Activated T-cell treated with anti-CD3 and anti-CD28 coated beads, Interleukin-2, amount 50 U/mL, for 4 hours (primary cell): Measurements from ENCODE around the gene LRCH4. TPM values are rescaled to one million over a fixed set of nuclear protein-coding genes. Genes with fewer than 3 reads are reported as not detected.

Experiments used
- ATAC-seq, 2 donors: fragments of 200-7000 bp; cut with Tn5 transposase; one replicate each; pipeline ENCODE4 v1.10.0; 2021
- DNase-seq: peaks from one replicate; pipeline ENCODE4 v3.0.0-alpha.2; 2020
- H3K27me3 Mint-ChIP-seq: one replicate; pipeline ENCODE4 v1.8.0; 2021; ENCODE audit warnings: low read depth, mixed read lengths
- H3K36me3 Mint-ChIP-seq: one replicate; pipeline ENCODE4 v1.8.0; 2022; ENCODE audit warnings: mixed read lengths; ENCODE audit not compliant: insufficient read depth
- H3K4me1 Mint-ChIP-seq: one replicate; pipeline ENCODE4 v1.8.0; 2021; ENCODE audit warnings: low read depth, mixed read lengths
- H3K4me3 Mint-ChIP-seq: one replicate; pipeline ENCODE4 v1.8.0; 2021; ENCODE audit warnings: mild to moderate bottlenecking, moderate library complexity, mixed read lengths
- H3K9me3 Mint-ChIP-seq: one replicate; pipeline ENCODE4 v1.8.0; 2021; ENCODE audit warnings: mixed read lengths
- total RNA-seq, 3 donors: library from RNA; stranded (reverse); gene quantifications; one replicate each; pipeline ENCODE4 v1.2.1, GENCODE V29; 2021

Gene LRCH4
- total RNA-seq, 3 donors from 2014 or later: 69.3 to 75.5 (median 73.1) TPM

DNA sequence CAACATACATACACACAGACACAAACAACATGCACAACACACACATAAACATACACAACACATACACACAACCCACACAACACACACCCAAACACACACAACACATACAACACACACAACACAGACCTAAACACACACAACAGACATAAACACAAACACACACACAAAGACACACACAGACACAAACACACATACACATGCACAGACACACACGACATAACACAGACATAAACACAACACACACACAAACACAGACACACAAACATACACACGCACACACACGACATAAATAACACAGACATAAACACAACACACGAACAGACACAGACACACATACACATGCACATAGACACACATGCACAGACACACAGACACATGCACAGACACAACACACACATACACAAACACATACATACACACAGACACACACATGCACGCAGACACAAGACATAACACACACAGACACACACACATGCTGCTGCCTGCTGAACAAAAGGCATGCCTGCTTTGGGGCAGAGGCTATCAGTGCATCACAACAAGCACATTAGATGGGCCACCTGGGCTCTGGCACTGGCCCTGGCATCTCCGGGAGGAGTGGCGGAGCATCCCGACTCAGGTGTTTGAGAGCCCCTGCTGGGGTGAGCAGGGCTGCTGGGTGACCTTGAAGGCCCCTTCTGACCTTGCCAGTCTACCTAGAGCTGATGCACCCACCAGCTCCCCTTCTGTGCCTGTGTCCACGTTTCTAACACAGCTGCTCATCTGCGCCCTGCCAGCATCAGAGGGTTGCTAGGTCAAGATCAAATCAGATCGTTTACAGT lies 5.3 kb downstream of the LRCH4 start:
- DNase-seq: no peak
- ATAC-seq: no peak
- H3K4me1 Mint-ChIP-seq: peaks cover 34% of the 10 kb centered on the region
- peaks cover 10% of the 10 kb centered on the region for H3K36me3 Mint-ChIP-seq
- no peak overlapping the region for H3K4me3 Mint-ChIP-seq
- H3K27me3 Mint-ChIP-seq: no peaks in the 10 kb centered on the region
- H3K9me3 Mint-ChIP-seq: no peaks in the 10 kb centered on the region

DNA sequence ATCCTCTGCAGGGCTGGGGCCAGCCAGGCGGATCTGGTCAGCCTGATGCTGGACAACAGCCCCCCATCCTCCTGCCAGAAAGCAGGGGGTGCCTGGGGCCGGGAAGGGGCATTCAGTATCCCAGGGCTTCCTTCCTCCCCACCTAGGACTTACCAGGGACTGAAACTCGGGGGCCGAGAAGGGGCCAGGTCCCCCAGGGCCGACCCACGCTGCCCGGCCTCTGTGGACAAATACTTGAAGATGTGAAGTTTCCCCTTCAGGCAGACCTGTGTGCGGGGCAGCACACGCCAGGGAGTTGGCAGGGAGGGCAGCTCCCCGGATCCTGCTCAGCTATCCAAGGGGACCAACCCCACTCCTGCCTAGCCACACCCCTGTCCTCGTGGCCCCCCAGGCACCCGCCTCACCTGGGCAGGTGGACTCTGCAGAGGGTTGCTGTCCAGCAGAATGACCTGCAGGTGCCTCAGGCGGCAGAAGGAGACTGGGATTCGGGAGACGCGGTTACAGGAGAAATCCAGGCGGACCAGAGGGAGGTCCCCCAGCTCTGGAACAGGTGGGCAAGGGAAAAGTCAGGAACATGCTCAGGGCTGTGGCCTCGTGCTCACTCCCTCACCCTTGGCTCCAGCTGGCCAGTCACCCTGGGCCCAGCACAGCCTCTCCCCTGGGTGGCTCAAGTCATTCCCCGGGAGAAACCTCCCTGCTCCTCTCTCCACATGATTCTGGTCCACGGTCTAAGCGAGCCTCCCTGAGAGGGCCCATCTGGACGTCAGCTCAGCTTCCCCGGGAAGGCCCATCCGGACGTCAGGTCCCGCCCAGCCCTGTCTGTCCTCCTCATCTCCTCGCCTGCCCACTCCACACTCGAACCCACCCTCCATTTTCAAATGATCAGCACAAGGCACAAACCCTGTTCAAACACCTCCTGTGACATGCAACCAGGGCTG lies 7.4 kb downstream of the LRCH4 start:
- no peak for DNase-seq
- Mint-ChIP-seq H3K9me3 (no peaks in the 10 kb centered on the region), H3K4me3 (no peak overlapping the region), H3K4me1 (peaks cover 17% of the 10 kb centered on the region), H3K27me3 (no peaks in the 10 kb centered on the region), H3K36me3 (peaks cover 10% of the 10 kb centered on the region)
- ATAC-seq: no peak

DNA sequence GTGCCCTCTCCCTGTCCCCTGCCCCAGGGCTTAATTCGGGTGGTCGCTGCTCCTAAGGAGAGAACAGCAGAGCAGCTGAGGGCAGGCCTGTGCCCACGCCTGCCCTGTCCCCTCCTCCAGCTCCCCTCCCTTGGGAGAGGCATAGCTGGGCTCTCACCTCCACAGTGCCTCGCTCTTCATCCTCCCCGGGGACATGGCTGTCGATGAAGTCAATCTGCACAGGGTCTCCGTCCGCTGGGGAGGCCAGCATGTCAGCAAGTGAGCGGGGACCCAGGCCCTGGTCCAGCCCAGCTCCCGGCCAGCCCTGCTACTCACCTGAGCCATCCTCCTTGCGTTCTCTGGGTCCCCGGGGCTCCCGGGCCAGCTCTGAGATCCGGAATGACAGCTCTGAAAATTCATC lies 8.4 kb downstream of the LRCH4 start:
- Mint-ChIP-seq H3K9me3 (no peaks in the 10 kb centered on the region), H3K4me1 (peaks cover 6% of the 10 kb centered on the region), H3K4me3 (no peak overlapping the region), H3K36me3 (peaks cover 10% of the 10 kb centered on the region), H3K27me3 (no peaks in the 10 kb centered on the region)
- DNase-seq (no peak), ATAC-seq (no peak)

DNA sequence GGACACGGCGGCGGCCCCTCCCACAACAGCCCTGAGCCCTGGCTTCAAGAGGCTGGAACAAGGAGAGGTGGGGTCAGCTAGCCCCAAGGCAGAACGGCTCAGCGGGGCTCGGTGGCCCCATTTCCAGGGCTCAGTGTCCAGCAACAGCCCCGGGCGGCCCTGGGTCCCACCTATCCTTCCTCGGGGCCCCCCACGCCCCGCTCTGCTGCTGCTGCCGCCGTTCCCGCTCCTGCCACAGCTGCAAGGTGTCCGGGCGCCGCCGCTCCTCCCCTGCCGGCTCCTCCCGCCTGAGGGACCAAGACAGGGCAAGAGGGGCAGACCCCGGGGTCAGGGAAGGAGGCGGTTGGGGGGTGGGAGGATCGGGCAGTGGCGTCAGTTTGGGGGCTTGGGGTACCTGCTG lies 8.8 kb downstream of the LRCH4 start:
- no peak for DNase-seq
- Mint-ChIP-seq H3K4me3 (no peak overlapping the region), H3K36me3 (peaks cover 10% of the 10 kb centered on the region), H3K4me1 (peaks cover 3% of the 10 kb centered on the region), H3K9me3 (no peaks in the 10 kb centered on the region), H3K27me3 (no peaks in the 10 kb centered on the region)
- no peak for ATAC-seq

DNA sequence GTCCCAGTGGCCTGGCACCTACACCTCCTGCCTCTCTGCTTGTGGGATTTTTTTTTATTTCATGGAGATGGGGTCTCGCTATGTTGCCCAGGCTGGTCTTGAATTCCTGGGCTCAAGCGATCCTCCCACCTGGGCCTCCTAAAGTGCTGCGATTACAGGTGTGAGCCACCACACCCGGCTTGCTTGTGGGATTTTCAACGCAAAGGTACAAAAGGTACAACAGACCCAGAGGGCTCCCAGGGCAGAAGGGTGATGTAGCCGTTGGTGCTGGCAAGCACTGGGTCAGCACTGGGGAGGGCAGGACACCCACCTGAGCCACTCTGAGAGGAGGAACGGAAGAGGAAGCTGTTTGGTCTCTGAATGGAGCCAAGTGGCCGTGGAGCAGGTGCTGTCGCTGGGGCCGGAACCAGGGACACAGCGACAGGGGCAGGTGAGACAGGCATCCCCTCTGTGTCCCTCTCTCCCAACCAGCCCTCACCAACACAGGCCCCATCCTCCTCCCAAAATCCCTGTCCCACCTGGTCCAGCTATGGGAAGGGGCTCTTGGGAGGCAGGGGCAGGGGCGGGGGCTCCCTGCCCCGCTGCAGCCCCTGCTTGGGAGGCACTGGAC lies 9.4 kb downstream of the LRCH4 start:
- no peak for DNase-seq
- H3K27me3 Mint-ChIP-seq: no peaks in the 10 kb centered on the region
- H3K9me3 Mint-ChIP-seq: no peaks in the 10 kb centered on the region
- H3K4me1 Mint-ChIP-seq: peaks cover 5% of the 10 kb centered on the region
- H3K36me3 Mint-ChIP-seq: peaks cover 10% of the 10 kb centered on the region
- no peak for ATAC-seq
- H3K4me3 Mint-ChIP-seq: no peak overlapping the region

DNA sequence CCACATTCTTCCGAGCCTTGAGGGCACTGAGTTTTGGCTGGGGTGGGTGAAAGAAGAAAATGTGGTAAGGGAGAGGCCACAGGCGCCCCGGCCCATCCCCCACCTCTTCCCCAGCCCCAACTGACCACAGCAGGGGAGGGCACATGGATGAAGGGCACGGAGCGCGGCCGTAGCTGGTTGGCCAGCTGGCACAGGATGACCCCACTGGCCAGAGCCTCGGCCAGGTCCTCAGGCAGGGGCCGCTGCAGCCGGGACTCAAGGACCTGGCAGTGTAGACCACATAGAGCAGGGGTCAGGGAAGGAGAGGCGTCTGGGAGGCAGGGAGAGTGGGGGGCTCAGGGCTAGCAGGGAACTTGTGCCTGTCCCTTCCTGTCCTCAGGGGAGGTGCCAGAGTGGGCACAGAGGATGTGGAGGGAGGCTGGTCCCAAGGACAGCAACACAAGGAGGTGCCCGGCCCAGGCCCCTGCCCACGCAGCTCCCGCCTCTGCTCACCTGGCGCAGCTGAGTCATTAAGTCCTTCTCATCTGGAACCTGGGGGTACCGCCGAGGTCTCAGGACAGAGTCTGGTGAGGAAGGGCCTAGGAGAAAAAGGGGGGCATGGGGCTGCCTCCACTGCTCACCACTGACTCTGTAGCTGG lies 10.1 kb downstream of the LRCH4 start:
- no peak overlapping the region for H3K4me3 Mint-ChIP-seq
- H3K36me3 Mint-ChIP-seq: peaks cover 7% of the 10 kb centered on the region
- no peak for ATAC-seq

DNA sequence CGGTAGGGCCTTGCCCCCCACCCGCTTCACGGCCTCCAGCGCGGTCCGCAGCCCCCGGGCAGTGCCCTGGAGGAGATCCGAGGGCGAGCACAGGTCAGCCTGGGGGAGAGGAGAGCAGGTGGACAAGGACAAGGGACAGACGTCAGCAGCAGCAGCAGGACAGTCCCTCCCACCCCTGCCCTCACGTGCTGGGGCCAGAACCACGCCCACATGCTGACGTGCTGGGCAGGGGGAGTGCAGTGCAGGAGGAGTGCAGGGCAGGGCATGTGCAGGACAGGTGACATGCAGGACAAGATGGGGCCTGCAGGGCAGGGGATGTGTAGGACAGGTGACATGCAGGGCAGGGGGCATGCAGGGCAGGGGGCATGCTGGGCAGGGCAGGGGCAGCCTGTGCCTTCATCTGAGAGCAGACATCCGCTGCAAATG lies 10.7 kb downstream of the LRCH4 start:
- H3K27me3 Mint-ChIP-seq: no peaks in the 10 kb centered on the region
- DNase-seq: no peak
- no peak for ATAC-seq
- no peaks in the 10 kb centered on the region for H3K9me3 Mint-ChIP-seq
- peaks cover 7% of the 10 kb centered on the region for H3K36me3 Mint-ChIP-seq
- H3K4me3 Mint-ChIP-seq: no peak overlapping the region
- H3K4me1 Mint-ChIP-seq: peaks cover 7% of the 10 kb centered on the region

More for the DNA sequence above, 10.1 kb downstream of the LRCH4 start:
- H3K4me1 Mint-ChIP-seq: peaks cover 5% of the 10 kb centered on the region
- DNase-seq: no peak
- no peaks in the 10 kb centered on the region for H3K9me3 Mint-ChIP-seq
- H3K27me3 Mint-ChIP-seq: no peaks in the 10 kb centered on the region

DNA sequence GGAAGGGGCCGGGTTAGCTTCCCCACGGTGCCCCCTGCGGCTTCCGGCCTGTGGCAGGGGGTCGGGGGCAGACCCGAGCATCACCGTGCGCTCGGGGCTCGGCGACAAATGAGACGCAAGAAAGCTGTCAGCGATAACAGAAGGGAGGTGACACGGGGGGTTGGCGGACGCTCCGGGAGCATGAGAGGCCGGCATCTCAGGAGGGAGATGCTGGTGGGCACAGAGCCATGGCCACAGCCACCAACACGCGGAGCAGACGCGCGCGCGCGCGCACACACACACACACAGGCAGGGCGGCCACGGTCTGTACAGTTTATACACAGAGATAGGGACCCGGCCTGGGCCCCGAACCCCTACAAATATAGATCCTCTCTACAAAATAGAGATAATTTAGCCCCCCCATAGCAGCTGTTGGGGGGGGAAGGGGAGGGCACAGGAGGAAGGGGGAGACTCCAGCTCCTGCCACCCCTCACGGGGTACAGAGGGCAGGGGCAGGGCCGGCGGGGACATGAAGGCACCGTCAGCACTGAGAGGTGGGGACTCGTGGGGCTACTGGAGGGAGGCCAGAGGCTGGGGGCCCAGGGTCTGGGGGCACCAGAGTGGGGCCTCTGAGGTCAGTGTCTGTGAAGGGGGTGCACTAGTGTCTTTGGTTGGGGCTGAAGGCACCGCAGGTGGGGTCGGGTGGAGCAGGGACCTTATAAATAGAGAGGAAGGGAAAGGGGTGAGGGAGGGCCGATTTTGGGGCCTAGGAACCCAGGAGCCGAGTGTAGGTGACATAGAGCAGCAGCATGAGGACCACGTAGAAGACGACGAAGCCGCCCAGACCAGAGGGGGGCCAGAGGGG lies 11.3 kb downstream of the LRCH4 start:
- no peak for ATAC-seq
- Mint-ChIP-seq H3K27me3 (no peaks in the 10 kb centered on the region), H3K9me3 (no peaks in the 10 kb centered on the region), H3K4me1 (peaks cover 7% of the 10 kb centered on the region), H3K4me3 (no peak overlapping the region), H3K36me3 (peaks cover 7% of the 10 kb centered on the region)
- no peak for DNase-seq

DNA sequence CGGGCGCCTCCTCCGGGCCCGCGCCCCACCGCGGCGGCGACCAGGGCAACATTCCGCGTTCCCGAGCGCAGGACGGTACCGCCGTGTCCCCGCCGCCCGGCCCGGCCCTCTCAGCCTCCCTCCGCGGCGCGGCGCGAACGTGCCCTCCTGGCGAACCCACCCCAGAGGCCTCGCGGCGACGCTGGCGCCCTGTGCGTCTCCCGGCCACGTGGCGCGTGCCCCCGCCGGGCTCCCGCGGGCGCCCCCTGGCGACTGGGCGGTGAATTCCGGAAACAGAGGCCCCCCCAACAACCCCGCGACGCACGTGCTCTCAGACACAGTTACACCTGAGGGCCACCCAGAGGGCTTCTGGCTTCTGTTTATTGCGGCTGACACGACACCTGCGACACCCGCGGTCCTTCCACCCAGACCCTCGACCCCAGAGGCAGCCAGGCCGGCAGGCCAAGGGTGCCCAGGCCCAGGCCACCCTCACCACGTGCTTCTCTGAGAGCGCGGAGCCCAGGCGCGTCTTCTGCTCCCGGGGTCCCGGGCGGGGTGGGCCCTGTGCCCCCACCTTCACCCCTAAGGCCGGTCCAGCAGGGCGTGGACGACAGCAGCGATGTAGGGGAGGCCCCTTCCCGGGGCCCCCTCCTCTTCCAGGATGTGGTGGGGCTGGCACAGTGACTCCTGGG lies 12.1 kb downstream of the LRCH4 start, which contains the start of gene SAP25:
TSS of gene SAP25 (minus strand) at position 210 of the 671 bp plus-strand sequence. CDS start at position 52, 158 bp downstream.
- DNase-seq (no peak), ATAC-seq (no peak)
- Mint-ChIP-seq H3K4me1 (peaks cover 14% of the 10 kb centered on the region), H3K36me3 (peaks cover 5% of the 10 kb centered on the region), H3K27me3 (no peaks in the 10 kb centered on the region), H3K4me3 (no peak within 1 kb of the TSS), H3K9me3 (no peaks in the 10 kb centered on the region)

DNA sequence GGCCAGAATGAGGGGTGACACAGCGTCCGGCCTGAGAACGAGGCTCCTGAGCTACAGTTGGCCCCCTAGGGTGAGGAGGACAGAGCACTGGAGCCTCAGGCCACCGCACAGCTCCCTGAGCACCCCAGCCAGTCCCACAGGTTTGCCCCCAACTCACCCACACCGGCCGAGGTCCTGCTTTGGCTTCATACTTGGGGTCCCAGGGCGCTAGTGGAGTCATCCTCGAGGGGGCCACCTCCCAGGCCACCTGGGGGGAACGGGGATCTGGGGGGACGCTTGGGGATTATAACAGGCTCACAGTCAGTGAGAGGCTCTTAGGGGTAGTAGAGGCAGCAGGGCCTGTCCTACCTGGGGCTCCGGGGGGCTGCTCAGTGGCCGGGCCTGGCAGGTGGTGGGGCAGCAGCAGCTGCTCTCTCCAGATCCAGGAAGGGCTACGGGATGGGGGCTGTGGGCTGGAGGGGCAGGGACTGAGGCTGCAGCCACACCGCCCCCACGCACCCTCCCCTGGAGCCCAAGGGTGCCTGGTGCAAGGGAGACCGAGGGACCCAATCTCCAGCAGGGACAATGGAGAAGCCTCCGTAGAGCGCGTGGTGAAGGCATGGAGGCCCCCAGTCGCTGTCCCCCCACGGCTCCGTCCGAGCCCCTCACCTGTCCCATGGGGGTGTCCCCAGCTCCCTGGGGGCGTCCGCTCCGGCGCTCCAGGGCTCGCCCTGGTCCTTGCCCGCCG lies 12.8 kb downstream of the LRCH4 start:
- H3K36me3 Mint-ChIP-seq: peaks cover 3% of the 10 kb centered on the region
- DNase-seq: no peak
- peaks cover 19% of the 10 kb centered on the region for H3K4me1 Mint-ChIP-seq
- ATAC-seq: no peak
- H3K9me3 Mint-ChIP-seq: no peaks in the 10 kb centered on the region
- H3K27me3 Mint-ChIP-seq: no peaks in the 10 kb centered on the region
- no peak overlapping the region for H3K4me3 Mint-ChIP-seq

DNA sequence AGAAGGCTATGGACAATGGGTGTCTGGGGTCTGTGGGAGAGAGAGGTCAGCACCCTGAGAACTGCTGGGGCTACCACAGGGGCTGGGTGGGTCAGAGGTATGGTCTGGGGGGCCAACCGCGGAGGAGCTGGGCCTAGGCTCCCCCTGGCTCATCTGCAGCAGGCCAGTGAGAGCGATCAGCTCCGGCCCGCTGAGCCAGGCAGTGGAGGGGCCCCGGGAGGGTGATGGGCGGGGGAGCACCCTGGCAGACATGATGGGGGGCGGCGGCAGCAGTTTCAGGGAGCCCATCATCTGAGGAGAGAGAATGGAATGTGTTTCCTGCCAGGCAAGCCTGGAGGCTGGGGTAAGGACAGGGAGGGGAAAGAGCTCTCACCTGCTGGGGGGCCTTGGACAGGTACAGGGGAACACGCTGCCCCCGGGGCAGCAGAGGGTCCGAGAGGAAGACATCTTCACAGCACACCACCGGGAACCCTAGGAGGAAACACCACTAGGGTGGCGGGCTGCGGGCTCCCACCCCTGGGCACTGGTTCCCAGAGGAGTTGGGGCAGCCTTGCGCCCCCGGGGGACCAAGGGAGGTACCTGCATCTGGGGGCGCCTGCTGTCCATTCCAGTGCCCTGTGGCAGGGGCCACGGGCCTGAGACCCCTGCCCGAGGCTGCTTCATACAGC lies 13.5 kb downstream of the LRCH4 start:
- Mint-ChIP-seq H3K9me3 (no peaks in the 10 kb centered on the region), H3K36me3 (peaks cover 3% of the 10 kb centered on the region), H3K27me3 (no peaks in the 10 kb centered on the region), H3K4me1 (peaks cover 24% of the 10 kb centered on the region), H3K4me3 (no peak overlapping the region)
- DNase-seq (no peak), ATAC-seq (no peak)

DNA sequence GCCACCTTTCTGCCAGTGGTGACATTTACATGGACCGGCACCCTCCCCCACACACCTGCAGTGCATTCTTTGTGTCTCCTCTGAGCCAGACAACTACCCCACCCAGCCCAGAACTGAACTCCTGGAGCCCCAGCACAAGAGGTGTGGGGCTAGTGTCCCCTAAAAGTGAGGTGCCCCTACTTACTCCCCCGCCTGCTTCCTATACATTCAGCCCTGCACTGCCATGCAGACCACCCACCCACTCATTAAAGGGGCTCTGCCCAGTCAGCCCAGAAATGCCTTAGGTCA lies 14.2 kb downstream of the LRCH4 start:
- Mint-ChIP-seq H3K4me1 (peaks cover 24% of the 10 kb centered on the region), H3K27me3 (no peaks in the 10 kb centered on the region), H3K9me3 (no peaks in the 10 kb centered on the region), H3K36me3 (peaks cover 3% of the 10 kb centered on the region), H3K4me3 (no peak overlapping the region)
- DNase-seq (no peak), ATAC-seq (no peak)
